Activated CD4-positive, alpha-beta T cell treated with anti-CD3 and anti-CD28 coated beads for 24 hours (primary cell): ENCODE measurements around the gene ZNF773.
"Not testable (repeated sequence)": the region's sequence is repeated elsewhere in the genome, so short reads cannot be mapped to it uniquely, and the experiment has no call there.

Experiments used
- DNase-seq, 2 donors: peaks; one replicate each; pipeline ENCODE4 v3.0.0-alpha.2; 2020; ENCODE audit warnings: low read depth in 2 of 2

Gene ZNF773

GRCh38 chr19:57499680-57500395 is at the start of gene ZNF773:
Gene ZNF773, plus strand, starts transcription at chr19:57499938. Its CDS starts 143 bp downstream, at chr19:57500081.
- peak; percentile 91 to 93 for DNase-seq

GRCh38 chr19:57452307-57452706 is 47.4 kb upstream of the ZNF773 start:
- no peak for DNase-seq

GRCh38 chr19:57465680-57466381 is 33.9 kb upstream of the ZNF773 start:
- DNase-seq, result no peak

GRCh38 chr19:57466489-57466888 is 33.2 kb upstream of the ZNF773 start:
- no peak for DNase-seq

GRCh38 chr19:57473646-57474045 is 26.1 kb upstream of the ZNF773 start:
- no peak for DNase-seq

- DNase-seq, result peak; percentile 69 to 76
Observed at GRCh38 chr19:57477191-57478008, 22.3 kb upstream of the ZNF773 start, which contains the start of gene ZNF772. Gene ZNF772, minus strand, starts transcription at chr19:57477566. Its CDS starts 257 bp downstream, at chr19:57477309.

GRCh38 chr19:57487477-57488298 is 12.1 kb upstream of the ZNF773 start, which contains the start of gene ZNF419:
Gene ZNF419, plus strand, starts transcription at chr19:57487750. Its CDS starts 201 bp downstream, at chr19:57487951.
- peak; percentile 86 to 89 for DNase-seq

GRCh38 chr19:57488299-57488644 is 11.5 kb upstream of the ZNF773 start:
- DNase-seq, result not testable (repeated sequence)

GRCh38 chr19:57499332-57499679 is 432 bp upstream of the ZNF773 start:
- not testable (repeated sequence) for DNase-seq

GRCh38 chr19:57500400-57500799 is 662 bp downstream of the ZNF773 start:
- not testable (repeated sequence) for DNase-seq

- no peak for DNase-seq
Observed at GRCh38 chr19:57506163-57506562, 6.4 kb downstream of the ZNF773 start.

- no peak for DNase-seq
Observed at GRCh38 chr19:57511484-57511883, 11.7 kb downstream of the ZNF773 start.

- no peak for DNase-seq
Observed at GRCh38 chr19:57512845-57513244, 13.1 kb downstream of the ZNF773 start.

GRCh38 chr19:57515255-57515654 is 15.5 kb downstream of the ZNF773 start:
- no peak for DNase-seq

- DNase-seq, result not testable (repeated sequence)
Observed at GRCh38 chr19:57518021-57518420, 18.3 kb downstream of the ZNF773 start.

GRCh38 chr19:57527136-57527881 is 27.6 kb downstream of the ZNF773 start, which contains the start of gene ZNF549:
Gene ZNF549, plus strand, starts transcription at chr19:57527356. Its CDS starts 218 bp downstream, at chr19:57527574.
- DNase-seq, result peak; percentile 77 to 82

- DNase-seq, result no peak
Observed at GRCh38 chr19:57537953-57538547, 38.3 kb downstream of the ZNF773 start.

GRCh38 chr19:57546513-57546912 is 46.8 kb downstream of the ZNF773 start:
- DNase-seq, result no peak

- no peak for DNase-seq
Observed at GRCh38 chr19:57552432-57552831, 52.7 kb downstream of the ZNF773 start.

- DNase-seq, result no peak
Observed at GRCh38 chr19:57557659-57558058, 57.9 kb downstream of the ZNF773 start.
